Uterus (tissue), 4 donors: ENCODE results near the gene LSM14A. TPM values are rescaled to one million over a fixed set of nuclear protein-coding genes. Genes with fewer than 3 reads are reported as not detected.

Source experiments
- DNase-seq, 2 donors: peaks; one replicate each; pipeline ENCODE4 v3.0.0-alpha.2; 2019 to 2020
- H3K27ac ChIP-seq, 2 donors: fragments of 200-600 bp; sonication (generic); 1 replicate in 1 of 2; 2 replicates in 1 of 2; pipeline ENCODE4 v1.5.1; 2016 to 2018
- H3K27me3 ChIP-seq, 2 donors: fragments of 200-600 bp; sonication (generic); one replicate each; pipeline ENCODE4 v1.5.1; 2018 to 2019; ENCODE audit warnings: control low read depth in 1 of 2
- H3K36me3 ChIP-seq, 2 donors: fragments of 200-600 bp; sonication (generic); one replicate each; pipeline ENCODE4 v1.5.1; 2019; ENCODE audit warnings: control low read depth in 1 of 2
- H3K4me1 ChIP-seq, 2 donors: fragments of 200-600 bp; sonication (generic); one replicate each; pipeline ENCODE4 v1.5.1; 2018 to 2019; ENCODE audit warnings: control low read depth in 1 of 2
- H3K4me3 ChIP-seq, 2 donors: fragments of 200-600 bp; sonication (generic); 1 replicate in 1 of 2; 2 replicates in 1 of 2; pipeline ENCODE4 v1.5.1; 2018 to 2019; ENCODE audit warnings: mild to moderate bottlenecking in 1 of 2
- H3K9me3 ChIP-seq, 2 donors: fragments of 200-600 bp; sonication (generic); one replicate each; pipeline ENCODE4 v1.5.1; 2019; ENCODE audit warnings: control low read depth in 1 of 2
- POLR2A ChIP-seq, 2 donors: fragments of 450-650 bp; IDR thresholded peaks; one replicate each; pipeline ENCODE4 v1.6.1; 2016; ENCODE audit warnings: antibody characterized with exemption in 2 of 2, mild to moderate bottlenecking in 1 of 2, moderate library complexity in 1 of 2
- intact Hi-C: fragments of 100-400 bp; cut with DNase I; formaldehyde crosslinking; loops from one replicate; pipeline ENCODE4 v1.15.1; 2023; ENCODE audit warnings: low total_unique reads
- total RNA-seq, 4 donors: library from RNA; depleted of rRNA in 3 of 4; stranded (reverse); fragments of >200 nt in 3 of 4; gene quantifications; one replicate each; pipeline versions ENCODE4 v1.1.0 to v1.2.4, GENCODE V29; 2014 to 2023
- TF ChIP-seq, protein P1 (sequence below), 4 experiments: fragments of 200-600 bp in 2 of 4; fragments of 450-650 bp in 2 of 4; sonication (generic) in 2 of 4; IDR thresholded peaks; one replicate each; pipeline ENCODE4 v1.5.1; 2016 to 2019; ENCODE audit warnings: antibody characterized with exemption in 4 of 4, mild to moderate bottlenecking in 2 of 4, moderate library complexity in 1 of 4
- donor health status: DM: yes; HTN: yes; CAD: no.

The LSM14A gene
- total RNA-seq, 4 donors from 2014 or later: 57.1 to 161 (median 119) TPM

DNA sequence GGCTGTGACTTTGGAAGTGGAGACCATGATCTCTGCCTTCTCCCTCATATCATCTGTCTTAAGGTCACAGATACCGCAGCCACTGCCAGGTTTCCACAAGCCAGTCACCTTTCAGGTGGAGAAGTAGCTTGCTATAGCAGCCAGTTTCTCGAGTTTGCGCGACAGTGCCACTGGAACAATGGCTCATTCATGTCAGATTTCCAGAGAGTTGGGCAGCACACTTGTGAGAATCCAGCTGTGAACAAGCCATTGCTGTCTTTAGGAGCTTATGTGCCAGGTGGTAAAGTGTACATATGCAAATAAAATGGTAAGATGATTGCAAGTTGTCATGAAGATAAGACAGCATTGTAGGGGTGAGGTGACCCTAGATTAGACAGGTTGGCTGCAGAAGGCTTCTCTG is 104.3 kb downstream of the LSM14A start:
- Histone ChIP-seq H3K4me1 (no peaks in the 10 kb centered on the region), H3K27ac (peak overlapping the region in 1 of 2 donors; percentile 14), H3K4me3 (no peak overlapping the region), H3K27me3 (no peaks in the 10 kb centered on the region), H3K36me3 (no peaks in the 10 kb centered on the region), H3K9me3 (no peaks in the 10 kb centered on the region)
- no peak for DNase-seq
- intact Hi-C loops: no loop called here
- TF ChIP-seq POLR2A (IDR thresholded peaks at IDR 0.05): no peak
- TF ChIP-seq, protein P1, sequence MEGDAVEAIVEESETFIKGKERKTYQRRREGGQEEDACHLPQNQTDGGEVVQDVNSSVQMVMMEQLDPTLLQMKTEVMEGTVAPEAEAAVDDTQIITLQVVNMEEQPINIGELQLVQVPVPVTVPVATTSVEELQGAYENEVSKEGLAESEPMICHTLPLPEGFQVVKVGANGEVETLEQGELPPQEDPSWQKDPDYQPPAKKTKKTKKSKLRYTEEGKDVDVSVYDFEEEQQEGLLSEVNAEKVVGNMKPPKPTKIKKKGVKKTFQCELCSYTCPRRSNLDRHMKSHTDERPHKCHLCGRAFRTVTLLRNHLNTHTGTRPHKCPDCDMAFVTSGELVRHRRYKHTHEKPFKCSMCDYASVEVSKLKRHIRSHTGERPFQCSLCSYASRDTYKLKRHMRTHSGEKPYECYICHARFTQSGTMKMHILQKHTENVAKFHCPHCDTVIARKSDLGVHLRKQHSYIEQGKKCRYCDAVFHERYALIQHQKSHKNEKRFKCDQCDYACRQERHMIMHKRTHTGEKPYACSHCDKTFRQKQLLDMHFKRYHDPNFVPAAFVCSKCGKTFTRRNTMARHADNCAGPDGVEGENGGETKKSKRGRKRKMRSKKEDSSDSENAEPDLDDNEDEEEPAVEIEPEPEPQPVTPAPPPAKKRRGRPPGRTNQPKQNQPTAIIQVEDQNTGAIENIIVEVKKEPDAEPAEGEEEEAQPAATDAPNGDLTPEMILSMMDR (IDR thresholded peaks at IDR 0.05): no peak

DNA sequence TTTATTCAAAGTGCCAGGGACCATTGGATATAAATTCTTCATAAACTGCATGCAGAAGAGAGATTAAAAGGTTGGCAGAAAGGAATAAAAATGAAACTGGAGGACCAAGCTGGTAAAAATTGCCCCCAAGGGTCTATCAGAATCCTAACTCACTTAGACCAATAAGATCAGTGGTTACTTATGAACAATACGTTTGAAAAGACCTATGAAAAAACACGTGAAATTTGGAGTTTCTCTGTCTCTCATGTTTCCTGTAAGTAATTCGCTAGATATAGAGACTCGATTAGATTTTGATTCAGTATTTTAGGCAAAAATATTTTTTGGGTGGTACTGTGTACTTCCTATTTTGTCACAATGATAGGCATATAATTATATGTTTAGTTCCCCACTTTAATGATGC is 104.9 kb downstream of the LSM14A start:
- no peak overlapping the region for H3K4me3 ChIP-seq
- DNase-seq: no peak
- H3K27ac ChIP-seq: peak overlapping the region in 1 of 2 donors; percentile 14
- no peaks in the 10 kb centered on the region for H3K36me3 ChIP-seq
- no peaks in the 10 kb centered on the region for H3K9me3 ChIP-seq
- no peaks in the 10 kb centered on the region for H3K27me3 ChIP-seq
- intact Hi-C loops: no loop called here
- H3K4me1 ChIP-seq: no peaks in the 10 kb centered on the region
- TF ChIP-seq POLR2A (IDR thresholded peaks at IDR 0.05): no peak
- TF ChIP-seq, protein P1 (IDR thresholded peaks at IDR 0.05): no peak

DNA sequence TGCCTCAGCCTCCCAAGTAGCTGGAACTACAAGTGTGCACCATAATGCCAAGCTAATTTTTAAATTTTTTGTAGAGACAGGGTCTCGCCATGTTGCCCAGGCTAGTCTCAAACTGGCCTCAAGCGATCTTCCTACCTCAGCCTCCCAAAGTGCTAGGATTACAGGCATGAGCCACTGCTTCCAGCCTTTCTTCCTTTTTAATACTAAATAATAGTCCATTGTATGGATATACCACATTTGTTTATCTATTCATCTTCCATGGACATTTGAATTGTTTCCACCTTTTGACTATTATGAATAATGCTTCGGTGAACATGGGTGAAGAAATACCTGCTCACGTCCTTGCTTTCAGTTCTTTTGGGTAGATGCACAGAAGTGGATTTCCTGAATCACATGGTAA is 106.5 kb downstream of the LSM14A start:
- Histone ChIP-seq H3K4me3 (no peak overlapping the region), H3K36me3 (no peaks in the 10 kb centered on the region), H3K27me3 (no peaks in the 10 kb centered on the region), H3K4me1 (no peaks in the 10 kb centered on the region), H3K9me3 (no peaks in the 10 kb centered on the region), H3K27ac (no peak overlapping the region)
- intact Hi-C loops: no loop called here
- TF ChIP-seq POLR2A (IDR thresholded peaks at IDR 0.05): no peak
- TF ChIP-seq, protein P1 (IDR thresholded peaks at IDR 0.05): no peak
- no peak for DNase-seq

Other genes starting within 250 kb of the LSM14A start
- gene GARRE1, start 82.0 kb downstream of the LSM14A start, total RNA-seq: 10 to 100 TPM; 22.4 to 54.6 (median 43.0) TPM
- gene GPI, start 192.7 kb downstream of the LSM14A start, total RNA-seq: 100 to 1,000 TPM in 1 of 4 donors, 10 to 100 TPM in 3; 41.5 to 120 (median 95.2) TPM
- gene PDCD2L, start 231.9 kb downstream of the LSM14A start, total RNA-seq: 10 to 100 TPM; 11.1 to 24.8 (median 17.3) TPM